Stomach (tissue), 9 donors: Measurements from ENCODE around the gene BID. TPM values are rescaled to one million over a fixed set of nuclear protein-coding genes. Genes with fewer than 3 reads are reported as not detected.
A peak's percentile ranks its signal among the peaks of the same experiment; 100 is the strongest.

Source experiments
- DNase-seq, 2 donors: peaks; one replicate each; pipeline versions ENCODE4 v3.0.0 to v3.0.0-alpha.2; 2013 to 2019
- H3K27ac ChIP-seq, 5 donors: fragments of 200-600 bp in 4 of 5; sonication (generic) in 4 of 5; one replicate each; pipeline ENCODE4 v1.5.1; 2013 to 2019; ENCODE audit warnings: mild to moderate bottlenecking in 1 of 5, moderate library complexity in 1 of 5
- H3K27me3 ChIP-seq, 3 donors: fragments of 200-600 bp; sonication (generic); one replicate each; pipeline ENCODE4 v1.5.1; 2017 to 2019; ENCODE audit warnings: mixed run types in 1 of 3
- H3K36me3 ChIP-seq, 4 donors: fragments of 200-600 bp; sonication (generic); 1 replicate in 3 of 4; 2 replicates in 1 of 4; pipeline ENCODE4 v1.5.1; 2016 to 2019
- H3K4me1 ChIP-seq, 4 donors: fragments of 200-600 bp; sonication (generic); one replicate each; pipeline ENCODE4 v1.5.1; 2016 to 2019
- H3K4me3 ChIP-seq, 4 donors: fragments of 200-600 bp; sonication (generic) in 3 of 4; one replicate each; pipeline ENCODE4 v1.5.1; 2016 to 2019; ENCODE audit warnings: mild to moderate bottlenecking in 1 of 4
- H3K9me3 ChIP-seq, 4 donors: fragments of 200-600 bp; sonication (generic); one replicate each; pipeline ENCODE4 v1.5.1; 2016 to 2019
- CTCF ChIP-seq, 7 experiments: fragments of 450-650 bp in 4 of 7; fragments of 200-600 bp in 3 of 7; sonication (generic) in 3 of 7; IDR thresholded peaks; one replicate each; pipeline ENCODE4 v1.5.1; 2016 to 2019; ENCODE audit warnings: antibody characterized with exemption in 7 of 7, control low read depth in 2 of 7, mild to moderate bottlenecking in 1 of 7
- EP300 ChIP-seq: sonication (generic); formaldehyde crosslinking; IDR thresholded peaks from one replicate; pipeline ENCODE4 v1.6.1; 2017; ENCODE audit warnings: antibody characterized with exemption
- POLR2A ChIP-seq, 4 donors: fragments of 450-650 bp; IDR thresholded peaks; one replicate each; pipeline ENCODE4 v1.6.1; 2016; ENCODE audit warnings: antibody characterized with exemption in 4 of 4, control low read depth in 2 of 4, mild to moderate bottlenecking in 1 of 4, moderate library complexity in 1 of 4
- POLR2AphosphoS5 ChIP-seq, 3 donors: sonication (generic); formaldehyde crosslinking; IDR thresholded peaks; one replicate each; pipeline ENCODE4 v1.6.1; 2016; ENCODE audit warnings: antibody characterized with exemption in 3 of 3
- WGBS, 5 donors: extraction: QIAGEN DNeasy Blood & Tissue Kit in 3 of 5; methylation state at CpG; one replicate each; pipeline versions ENCODE4 v1.1.5 to v1.1.7; 2013 to 2018; 5-methylcytosine and 5-hydroxymethylcytosine counted together
- intact Hi-C: fragments of 100-400 bp; cut with DNase I; formaldehyde crosslinking; loops from one replicate; pipeline ENCODE4 v1.15.1; 2023; ENCODE audit warnings: low total_unique reads
- polyA plus RNA-seq, 3 donors: library from polyadenylated mRNA; stranded (reverse); fragments of 200-250 nt; gene quantifications; one replicate each; pipeline ENCODE4 v1.2.3, GENCODE V29; 2013
- total RNA-seq, 5 donors: library from RNA; depleted of rRNA; stranded (reverse); fragments of >200 nt; gene quantifications; one replicate each; pipeline versions ENCODE4 v1.1.0 to v1.2.3, GENCODE V29; 2014 to 2016
- donor health status: healthy with polysubstance abuse.
- donor health status: Bipolar disorder and iron deficiency.
- donor health status: healthy.

BID gene
- total and polyA plus RNA-seq, 8 donors, result 1.2 to 50.9 (median 19.7) TPM

DNA sequence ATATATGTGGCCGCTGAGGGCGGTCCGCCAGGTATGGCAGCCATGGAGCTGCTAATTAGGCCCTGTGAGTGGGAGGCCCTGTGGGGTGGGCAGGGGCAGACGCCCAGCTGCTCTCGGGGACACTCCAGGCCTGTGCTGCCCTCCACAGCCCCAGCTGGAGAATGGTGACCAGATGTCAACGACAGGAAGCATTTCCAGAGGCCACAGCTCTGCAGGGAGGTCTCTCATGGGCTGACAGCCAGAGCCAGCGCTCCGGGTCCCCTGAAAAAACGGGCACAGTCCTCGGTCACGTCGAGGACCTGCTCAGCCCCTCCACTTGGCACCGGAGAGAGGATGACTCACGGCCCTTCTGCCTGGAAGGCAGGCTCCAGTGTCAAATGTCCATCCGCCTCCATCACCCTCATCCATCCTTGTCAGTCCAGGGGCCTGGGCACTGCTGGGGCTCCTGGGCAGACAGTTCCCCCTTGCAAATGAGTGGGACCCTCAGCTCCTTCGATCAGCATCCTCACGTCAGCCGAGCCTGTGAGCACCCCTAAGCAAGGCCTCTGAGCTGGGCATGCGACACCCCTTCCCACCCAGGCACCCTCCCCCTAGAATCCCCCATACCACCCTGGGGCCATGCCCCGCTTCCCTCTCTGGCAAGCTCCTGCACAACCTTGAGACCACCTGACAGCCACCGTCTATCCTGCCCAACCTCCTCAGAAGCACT is 1.9 kb downstream of the BID start:
- H3K36me3 ChIP-seq, result no peaks in the 10 kb centered on the region
- no peaks in the 10 kb centered on the region for H3K27me3 ChIP-seq
- WGBS, 5 donors, result 82 to 91% (median 83%) methylated on average over 11 to 21 of the region's 21 CpGs
- intact Hi-C loops, result no loop called here
- H3K4me1 ChIP-seq, result peaks cover 12 to 57% (median 28%) of the 10 kb centered on the region in 4 donors
- no peaks in the 10 kb centered on the region for H3K9me3 ChIP-seq
- TF ChIP-seq POLR2A (IDR thresholded peaks at IDR 0.05) (no peak), CTCF (IDR thresholded peaks at IDR 0.05) (no peak), EP300 (no peak), POLR2AphosphoS5 (IDR thresholded peaks at IDR 0.05) (no peak)
- DNase-seq, result no peak
- peak overlapping the region in 2 of 5 donors; percentile 53 to 85 for H3K27ac ChIP-seq
- H3K4me3 ChIP-seq, result peak overlapping the region in 3 of 4 donors; percentile 81 to 89 (median 83)

- Histone ChIP-seq H3K27ac (peak overlapping the region in 2 of 5 donors; percentile 53 to 85), H3K27me3 (no peaks in the 10 kb centered on the region), H3K4me1 (peaks cover 12 to 56% (median 28%) of the 10 kb centered on the region in 4 donors), H3K36me3 (no peaks in the 10 kb centered on the region), H3K9me3 (no peaks in the 10 kb centered on the region), H3K4me3 (no peak overlapping the region)
- no peak for DNase-seq
- intact Hi-C loops, result no loop called here
- WGBS, 5 donors, result 82 to 92% (median 89%) methylated on average over 17 to 19 of the region's 19 CpGs
- no peak for TF ChIP-seq CTCF (IDR thresholded peaks at IDR 0.05)
- TF ChIP-seq EP300, result no peak
- TF ChIP-seq POLR2AphosphoS5 (IDR thresholded peaks at IDR 0.05), result no peak
- no peak for TF ChIP-seq POLR2A (IDR thresholded peaks at IDR 0.05)
Measured at GRCh38 chr22:17770180-17771077, 3.8 kb downstream of the BID start.

- no peak for TF ChIP-seq EP300
- Histone ChIP-seq H3K9me3 (no peaks in the 10 kb centered on the region), H3K36me3 (no peaks in the 10 kb centered on the region), H3K4me1 (peaks cover 12 to 49% (median 25%) of the 10 kb centered on the region in 4 donors), H3K27me3 (no peaks in the 10 kb centered on the region), H3K27ac (peak overlapping the region in 2 of 5 donors; percentile 20 to 38), H3K4me3 (no peak overlapping the region)
- DNase-seq, result no peak
- intact Hi-C loops, result no loop called here
- WGBS, 5 donors, result 61 to 74% (median 66%) methylated on average over 7 to 9 of the region's 9 CpGs
Measured at GRCh38 chr22:17769716-17770082, 4.6 kb downstream of the BID start.

DNA sequence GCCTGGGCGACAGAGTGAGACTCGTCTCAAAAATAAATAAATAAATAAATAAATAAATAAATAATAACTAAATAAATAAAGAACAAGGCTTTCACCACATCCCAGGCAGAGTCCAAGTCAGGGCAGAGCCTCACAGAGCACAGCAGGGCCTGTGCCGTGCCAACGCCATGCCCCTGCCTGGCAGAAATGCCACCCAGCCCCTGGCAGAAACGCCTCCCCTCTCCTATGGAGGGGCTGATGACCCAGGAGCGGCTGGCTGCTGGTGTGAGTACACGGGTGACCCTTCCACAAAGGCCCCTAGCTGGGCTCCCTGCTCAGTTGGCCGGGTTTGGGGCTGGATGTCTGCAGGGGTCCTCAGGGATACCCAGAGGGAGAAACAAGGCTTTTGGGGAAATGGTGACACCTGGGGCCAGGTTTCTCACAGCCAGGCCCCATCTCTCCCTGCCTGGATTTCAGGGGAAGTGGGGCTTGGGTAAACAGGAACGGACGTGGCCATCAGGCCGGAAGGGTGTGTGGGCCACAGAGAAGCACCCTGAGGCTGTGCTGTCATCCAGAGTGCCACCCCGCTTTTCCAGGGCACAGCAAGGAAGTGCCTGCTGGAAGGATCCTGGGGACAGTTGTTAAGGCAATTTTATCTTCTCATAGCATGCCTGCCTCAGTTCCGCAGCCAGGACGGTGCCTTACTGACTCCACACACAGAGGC is 5.1 kb downstream of the BID start:
- no peak overlapping the region for H3K4me3 ChIP-seq
- peak overlapping the region in 2 of 5 donors; percentile 20 to 38 for H3K27ac ChIP-seq
- intact Hi-C loops, result no loop called here
- no peaks in the 10 kb centered on the region for H3K27me3 ChIP-seq
- TF ChIP-seq CTCF (IDR thresholded peaks at IDR 0.05) (no peak), EP300 (no peak), POLR2A (IDR thresholded peaks at IDR 0.05) (no peak), POLR2AphosphoS5 (IDR thresholded peaks at IDR 0.05) (no peak)
- no peaks in the 10 kb centered on the region for H3K9me3 ChIP-seq
- H3K4me1 ChIP-seq, result peaks cover 12 to 46% (median 23%) of the 10 kb centered on the region in 4 donors
- no peak for DNase-seq
- WGBS, 5 donors, result 83 to 91% (median 85%) methylated on average over 14 of the region's 14 CpGs
- H3K36me3 ChIP-seq, result no peaks in the 10 kb centered on the region
